K562 (cell line): ENCODE data around the gene NUDCD3. TPM values are rescaled to one million over a fixed set of nuclear protein-coding genes. Genes with fewer than 3 reads are reported as not detected.

ENCODE experiments used
- polyA plus RNA-seq, 8 experiments: library from polyadenylated mRNA; depleted of rRNA in 4 of 8; stranded (reverse) in 5 of 8; unstranded in 3 of 8; fragments of >200 nt; fragmentation: Nextera tagmentation in 2 of 8; fragmentation: Illumina TruSeq in 1 of 8; extraction: Ambion mirVana in 2 of 8; extraction: Trizol in 1 of 8; gene quantifications; 2 replicates each; pipeline versions ENCODE4 v1.2.1 to v1.2.3, GENCODE V29; 2011 to 2014; ENCODE audit warnings: inconsistent platforms in 1 of 8, missing spikeins in 1 of 8
- small RNA-seq: library from RNA; depleted of rRNA; stranded (forward); fragments of <200 nt; gene quantifications from one replicate; pipeline ENCODE3, GENCODE V24; 2014
- total RNA-seq, 7 experiments: library from RNA; depleted of rRNA in 6 of 7; stranded (reverse); fragments of >200 nt in 6 of 7; fragmentation: Illumina TruSeq in 2 of 7; extraction: Trizol in 2 of 7; gene quantifications; 2 replicates each; pipeline versions ENCODE4 v1.2.1 to v1.2.3, GENCODE V29; 2011 to 2021; ENCODE audit warnings: low replicate concordance in 1 of 7

The NUDCD3 gene
- total and polyA plus RNA-seq, 9 of the 15 experiments (the other 6 are each of a cell fraction or from before 2014, with no cell fraction given) = 24.8 to 64.2 (median 42.6) TPM

Small RNAs within 50 kb of the gene (small RNA-seq; reads per million reads assigned to genes)
- not detected for gene RNU6-1097P

Other genes starting within 250 kb of the NUDCD3 start
- 0.09 and 0.16 TPM in 2 replicates for gene CAMK2B, start 165.1 kb downstream of the NUDCD3 start, total RNA-seq (2014; rRNA removed)
- gene CAMK2B, start 165.1 kb downstream of the NUDCD3 start, total RNA-seq (2014; rRNA removed; fragmentation: Illumina TruSeq; extraction: Trizol) = not detected in 2 replicates
- gene CAMK2B, start 165.1 kb downstream of the NUDCD3 start, total RNA-seq (2015; rRNA removed; fragmentation: Illumina TruSeq; extraction: Trizol) = 0.04 TPM in 2 replicates
- gene CAMK2B, start 165.1 kb downstream of the NUDCD3 start, total RNA-seq (2021) = 0.29 TPM in 1 of 2 replicates, not detected in the other
- 0.04 and 0.12 TPM in 2 replicates for gene CAMK2B, start 165.1 kb downstream of the NUDCD3 start, polyA plus RNA-seq (2011; rRNA removed)
- gene CAMK2B, start 165.1 kb downstream of the NUDCD3 start, polyA plus RNA-seq (2014; fragmentation: Illumina TruSeq; extraction: Trizol) = 0.07 and 0.10 TPM in 2 replicates
- not detected for gene CAMK2B, start 165.1 kb downstream of the NUDCD3 start, polyA plus RNA-seq (2014; fragmentation: Nextera tagmentation; extraction: Ambion mirVana)
- gene CAMK2B, start 165.1 kb downstream of the NUDCD3 start, polyA plus RNA-seq (2014; rRNA removed) = 0.05 and 0.08 TPM in 2 replicates
- gene NPC1L1, start 50.7 kb upstream of the NUDCD3 start, total RNA-seq (2014; rRNA removed) = 0.18 TPM in 1 of 2 replicates, not detected in the other
- gene NPC1L1, start 50.7 kb upstream of the NUDCD3 start, total RNA-seq (2014; rRNA removed; fragmentation: Illumina TruSeq; extraction: Trizol) = not detected in 2 replicates
- not detected in 2 replicates for gene NPC1L1, start 50.7 kb upstream of the NUDCD3 start, total RNA-seq (2015; rRNA removed; fragmentation: Illumina TruSeq; extraction: Trizol)
- gene NPC1L1, start 50.7 kb upstream of the NUDCD3 start, total RNA-seq (2021) = 0.02 and 0.07 TPM in 2 replicates
- 0.08 and 0.14 TPM in 2 replicates for gene NPC1L1, start 50.7 kb upstream of the NUDCD3 start, polyA plus RNA-seq (2011; rRNA removed)
- 0.01 and 0.06 TPM in 2 replicates for gene NPC1L1, start 50.7 kb upstream of the NUDCD3 start, polyA plus RNA-seq (2014; fragmentation: Illumina TruSeq; extraction: Trizol)
- gene NPC1L1, start 50.7 kb upstream of the NUDCD3 start, polyA plus RNA-seq (2014; fragmentation: Nextera tagmentation; extraction: Ambion mirVana) = not detected
- 0.07 TPM in 1 of 2 replicates, not detected in the other for gene NPC1L1, start 50.7 kb upstream of the NUDCD3 start, polyA plus RNA-seq (2014; rRNA removed)
- gene DDX56, start 83.2 kb upstream of the NUDCD3 start, total RNA-seq (2014; rRNA removed) = 102 and 133 TPM in 2 replicates
- gene DDX56, start 83.2 kb upstream of the NUDCD3 start, total RNA-seq (2014; rRNA removed; fragmentation: Illumina TruSeq; extraction: Trizol) = 91.2 and 103 TPM in 2 replicates
- gene DDX56, start 83.2 kb upstream of the NUDCD3 start, total RNA-seq (2015; rRNA removed; fragmentation: Illumina TruSeq; extraction: Trizol) = 89.1 and 90.8 TPM in 2 replicates
- 145 and 155 TPM in 2 replicates for gene DDX56, start 83.2 kb upstream of the NUDCD3 start, total RNA-seq (2021)
- gene DDX56, start 83.2 kb upstream of the NUDCD3 start, polyA plus RNA-seq (2011; rRNA removed) = 110 and 120 TPM in 2 replicates
- 114 and 133 TPM in 2 replicates for gene DDX56, start 83.2 kb upstream of the NUDCD3 start, polyA plus RNA-seq (2014; fragmentation: Illumina TruSeq; extraction: Trizol)
- gene DDX56, start 83.2 kb upstream of the NUDCD3 start, polyA plus RNA-seq (2014; fragmentation: Nextera tagmentation; extraction: Ambion mirVana) = 10 to 100 TPM; 33.0 to 45.2 TPM
- gene DDX56, start 83.2 kb upstream of the NUDCD3 start, polyA plus RNA-seq (2014; rRNA removed) = 96.7 and 109 TPM in 2 replicates
- gene TMED4, start 91.6 kb upstream of the NUDCD3 start, total RNA-seq (2014; rRNA removed) = 40.0 and 53.8 TPM in 2 replicates
- gene TMED4, start 91.6 kb upstream of the NUDCD3 start, total RNA-seq (2014; rRNA removed; fragmentation: Illumina TruSeq; extraction: Trizol) = 40.6 and 42.1 TPM in 2 replicates
- gene TMED4, start 91.6 kb upstream of the NUDCD3 start, total RNA-seq (2015; rRNA removed; fragmentation: Illumina TruSeq; extraction: Trizol) = 43.8 and 44.3 TPM in 2 replicates
- 44.5 and 44.6 TPM in 2 replicates for gene TMED4, start 91.6 kb upstream of the NUDCD3 start, total RNA-seq (2021)
- gene TMED4, start 91.6 kb upstream of the NUDCD3 start, polyA plus RNA-seq (2011; rRNA removed) = 64.0 and 75.5 TPM in 2 replicates
- 40.5 and 44.2 TPM in 2 replicates for gene TMED4, start 91.6 kb upstream of the NUDCD3 start, polyA plus RNA-seq (2014; fragmentation: Illumina TruSeq; extraction: Trizol)
- gene TMED4, start 91.6 kb upstream of the NUDCD3 start, polyA plus RNA-seq (2014; fragmentation: Nextera tagmentation; extraction: Ambion mirVana) = 10 to 100 TPM; 20.3 to 23.1 TPM
- 55.3 and 56.4 TPM in 2 replicates for gene TMED4, start 91.6 kb upstream of the NUDCD3 start, polyA plus RNA-seq (2014; rRNA removed)
- gene OGDH, start 116.0 kb upstream of the NUDCD3 start, total RNA-seq (2014; rRNA removed) = 38.6 and 50.0 TPM in 2 replicates
- 20.5 and 21.8 TPM in 2 replicates for gene OGDH, start 116.0 kb upstream of the NUDCD3 start, total RNA-seq (2014; rRNA removed; fragmentation: Illumina TruSeq; extraction: Trizol)
- 19.4 and 20.2 TPM in 2 replicates for gene OGDH, start 116.0 kb upstream of the NUDCD3 start, total RNA-seq (2015; rRNA removed; fragmentation: Illumina TruSeq; extraction: Trizol)
- gene OGDH, start 116.0 kb upstream of the NUDCD3 start, total RNA-seq (2021) = 80.3 and 86.6 TPM in 2 replicates
- 23.5 and 44.6 TPM in 2 replicates for gene OGDH, start 116.0 kb upstream of the NUDCD3 start, polyA plus RNA-seq (2011; rRNA removed)
- gene OGDH, start 116.0 kb upstream of the NUDCD3 start, polyA plus RNA-seq (2014; fragmentation: Illumina TruSeq; extraction: Trizol) = 58.8 and 59.1 TPM in 2 replicates
- 1 to 10 TPM; 3.1 to 6.3 TPM for gene OGDH, start 116.0 kb upstream of the NUDCD3 start, polyA plus RNA-seq (2014; fragmentation: Nextera tagmentation; extraction: Ambion mirVana)
- gene OGDH, start 116.0 kb upstream of the NUDCD3 start, polyA plus RNA-seq (2014; rRNA removed) = 31.4 and 31.6 TPM in 2 replicates